ENCODE data around the gene PPIH.
"Not testable (repeated sequence)": the region's sequence is repeated elsewhere in the genome, so short reads cannot be mapped to it uniquely, and the experiment has no call there.

Gene PPIH

DNA sequence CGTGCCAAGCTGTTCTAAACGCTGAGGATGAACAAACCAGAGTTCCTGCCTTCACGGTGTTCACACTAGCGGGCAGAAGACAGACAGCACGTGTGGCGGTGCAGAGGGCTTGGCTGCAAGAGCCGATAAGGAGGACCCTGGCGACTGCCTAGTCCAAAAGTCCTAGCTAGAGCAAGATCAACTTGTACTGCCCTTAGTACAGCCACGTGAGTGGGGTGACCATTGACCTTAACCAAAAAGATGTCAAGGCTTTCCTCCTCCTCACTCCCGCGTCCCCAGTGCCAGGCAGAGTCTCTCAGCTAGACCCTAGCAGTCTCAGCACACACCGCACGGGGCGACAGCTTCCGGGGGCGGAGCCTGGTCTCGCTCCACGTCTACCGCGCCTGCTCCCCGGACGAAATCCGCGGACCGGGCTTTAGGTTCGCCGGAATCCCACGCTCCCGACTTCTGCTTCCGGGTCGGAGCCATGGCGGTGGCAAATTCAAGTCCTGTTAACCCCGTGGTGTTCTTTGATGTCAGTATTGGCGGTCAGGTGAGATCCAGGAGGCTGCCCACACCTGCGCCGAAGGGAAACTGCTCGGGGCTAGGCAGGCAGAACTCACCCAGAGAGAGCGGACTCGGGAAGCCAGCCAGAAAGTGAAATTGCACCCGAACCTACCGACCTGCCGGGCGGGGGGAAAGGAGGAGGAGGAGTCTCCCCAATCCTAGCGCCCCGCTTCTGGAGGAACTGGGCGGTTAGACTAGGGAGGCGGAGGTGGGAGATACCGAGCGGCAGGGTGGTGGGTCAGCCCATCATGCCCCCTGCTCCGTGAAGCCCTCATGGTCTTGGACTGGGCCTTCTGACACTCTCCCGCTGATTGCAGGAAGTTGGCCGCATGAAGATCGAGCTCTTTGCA, at the start of gene PPIH:
Gene PPIH, plus strand, starts transcription at position 443 of the 896 bp plus-strand sequence. Its CDS starts 24 bp downstream, at position 467.
- DNase-seq, result peak; percentile 93

DNA sequence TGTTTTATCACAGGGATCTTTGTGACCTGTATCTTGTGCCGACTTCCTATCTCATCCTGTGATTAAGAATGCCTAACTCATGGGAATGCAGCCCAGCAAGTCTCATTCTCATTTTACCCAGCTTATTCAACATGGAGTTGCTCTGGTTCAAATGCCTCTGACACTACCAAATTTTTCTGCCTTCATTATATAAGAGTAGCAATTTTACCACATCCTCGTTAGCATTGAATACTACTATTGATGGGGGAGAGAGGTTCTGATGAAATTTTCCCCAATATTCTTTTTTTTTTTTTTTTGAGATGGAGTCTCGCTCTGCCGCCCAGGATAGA, 44.5 kb upstream of the PPIH start:
- DNase-seq, result no peak

DNA sequence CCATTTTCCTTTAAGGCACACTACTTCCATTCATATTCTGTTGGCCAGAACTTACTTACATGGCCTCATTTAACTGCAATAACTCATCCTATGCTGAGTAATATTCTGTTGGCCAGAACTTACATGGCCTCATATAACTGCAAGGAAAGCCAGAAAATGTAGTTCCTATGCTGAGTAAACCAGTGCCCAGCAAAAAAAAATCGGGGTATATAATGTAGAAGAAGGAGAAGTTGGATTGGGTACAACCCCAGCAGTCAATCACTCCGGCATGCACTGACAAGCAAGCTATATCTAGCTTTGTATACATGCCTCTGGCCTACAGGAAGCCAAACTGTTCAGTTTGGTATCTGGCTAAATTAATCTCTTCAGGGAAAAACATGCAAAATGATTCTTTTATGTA, 39.4 kb upstream of the PPIH start:
- no peak for DNase-seq

DNA sequence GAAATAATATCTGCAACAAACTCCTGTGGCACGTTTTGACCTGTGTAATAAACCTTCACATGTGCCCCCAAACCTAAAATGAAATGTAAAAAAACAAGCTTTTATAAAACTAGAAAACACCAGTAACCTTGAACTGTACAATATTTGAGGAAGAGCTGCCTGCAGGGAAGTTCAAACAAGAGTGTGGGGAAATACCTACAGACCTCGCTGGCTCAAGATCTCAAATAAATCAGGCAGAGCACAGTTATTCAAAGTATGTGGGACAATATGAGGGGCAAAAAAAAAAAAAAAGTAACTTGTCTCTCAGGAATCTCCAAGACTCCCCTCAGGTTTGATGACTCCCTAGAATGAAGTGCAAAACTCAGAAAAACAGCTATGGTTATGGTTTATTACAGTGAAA, 37.9 kb upstream of the PPIH start:
- DNase-seq, result no peak

DNA sequence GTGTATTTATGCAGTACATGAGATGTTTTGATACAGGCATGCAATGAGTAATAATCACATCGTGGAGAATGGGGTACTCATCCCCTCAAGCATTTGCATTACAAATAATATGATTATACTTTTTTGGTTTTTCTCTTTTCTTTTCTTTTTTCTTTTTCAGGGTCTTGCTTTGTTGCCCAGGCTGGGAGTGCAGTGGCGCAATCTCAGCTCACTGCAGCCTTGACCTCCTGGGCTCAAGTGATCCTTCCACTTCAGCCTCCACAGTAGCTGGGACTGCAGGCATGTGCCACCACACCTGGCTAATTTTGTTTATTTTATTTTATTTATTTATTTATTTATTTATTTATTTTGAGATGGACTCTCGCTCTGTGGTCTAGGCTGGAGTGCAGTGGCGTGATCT, 37.0 kb upstream of the PPIH start:
- DNase-seq, result not testable (repeated sequence)

DNA sequence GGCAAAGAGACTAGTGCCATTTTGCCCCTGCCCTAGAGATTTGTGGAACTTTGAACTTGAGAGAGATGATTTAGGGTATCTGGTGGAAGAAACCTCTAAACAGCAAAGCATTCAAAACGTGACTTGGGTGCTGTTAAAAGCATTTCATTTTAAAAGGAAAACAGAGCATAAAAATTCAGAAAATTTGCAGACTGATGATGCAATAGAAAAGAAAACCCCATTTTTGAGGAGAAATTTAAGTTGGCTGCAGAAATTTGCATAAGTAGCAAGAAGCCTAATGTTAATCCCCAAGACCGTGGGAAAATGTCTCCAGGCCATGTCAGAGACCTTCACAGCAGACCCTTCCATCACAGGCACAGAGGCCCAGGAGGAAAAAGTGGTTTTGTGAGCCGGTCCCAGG, 31.0 kb upstream of the PPIH start:
- not testable (repeated sequence) for DNase-seq

DNA sequence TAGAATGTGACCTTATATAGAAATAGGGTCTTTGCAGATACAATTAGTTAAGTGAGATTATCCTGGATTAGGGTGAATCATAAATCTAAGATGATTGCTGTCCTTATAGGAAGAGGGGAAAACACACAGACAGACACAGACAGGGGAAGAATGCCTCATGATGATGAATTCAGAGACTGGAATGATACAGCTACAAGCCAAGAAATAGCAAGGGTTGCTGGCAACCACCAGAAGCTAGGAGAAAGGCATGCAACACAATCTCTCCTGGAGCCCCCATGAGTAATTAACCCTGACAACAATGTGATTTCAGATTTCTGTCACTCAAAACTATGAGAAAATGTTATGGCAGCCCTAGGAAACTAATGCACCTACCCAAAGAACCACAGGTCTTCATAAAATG, 19.1 kb upstream of the PPIH start:
- DNase-seq, result no peak

DNA sequence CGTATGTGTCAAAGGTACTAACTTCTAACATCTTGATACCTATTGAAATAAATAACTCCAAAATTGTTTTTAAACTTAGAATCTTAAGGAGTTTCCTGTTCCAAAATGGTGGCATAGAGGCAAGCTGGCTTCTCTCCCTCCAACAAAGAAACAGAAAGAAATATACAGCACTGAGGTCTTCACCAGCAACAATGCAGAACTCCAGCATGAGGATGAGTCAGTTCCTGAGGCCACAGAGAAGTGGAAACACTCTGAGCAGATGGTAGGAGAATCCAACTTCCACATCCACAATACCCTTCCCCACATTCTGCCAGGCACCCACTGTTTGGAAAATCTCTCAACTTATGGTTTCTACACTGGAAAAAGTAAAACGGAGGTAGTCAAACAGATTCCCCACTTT, 12.2 kb upstream of the PPIH start:
- no peak for DNase-seq

DNA sequence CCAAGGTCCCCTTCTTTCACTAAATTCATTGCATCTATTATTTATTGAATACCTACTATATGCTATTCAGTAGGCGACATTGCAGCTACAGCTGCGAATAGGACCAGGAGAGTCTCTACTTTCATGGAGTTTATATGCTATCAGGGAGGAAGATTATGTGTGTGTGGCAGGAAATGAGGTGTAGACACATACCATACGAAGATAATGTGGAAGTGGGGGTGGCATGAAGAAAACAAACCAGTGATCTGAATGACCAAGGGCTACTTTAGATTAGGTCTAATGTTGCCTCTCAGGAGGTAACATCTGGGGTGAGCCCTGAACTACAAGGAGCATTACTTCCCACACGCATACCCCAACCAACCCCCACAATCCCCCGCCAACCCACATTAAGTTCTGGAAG, 1.0 kb upstream of the PPIH start:
- DNase-seq, result no peak

DNA sequence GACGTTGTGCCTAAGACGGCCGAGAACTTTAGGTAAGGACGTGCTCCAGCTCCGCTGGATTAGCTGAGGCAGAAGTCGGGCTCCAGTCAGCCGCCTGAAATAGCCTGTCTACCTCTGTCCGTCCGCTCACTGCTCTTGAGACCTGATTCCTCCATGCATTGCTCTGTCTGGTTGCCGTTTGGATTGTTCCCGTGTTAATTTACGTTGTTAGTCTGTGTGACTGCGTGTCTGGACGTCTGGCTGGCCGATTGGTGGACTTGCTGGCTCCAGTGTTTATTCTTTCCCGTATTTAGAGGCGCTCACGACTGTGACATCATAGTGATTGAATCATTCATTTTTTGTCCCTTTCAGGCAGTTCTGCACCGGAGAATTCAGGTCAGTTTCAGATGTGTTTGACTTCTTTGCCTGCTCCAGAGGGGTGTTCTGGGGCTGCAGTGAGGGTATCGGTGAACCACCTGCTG, 684 bp downstream of the PPIH start:
- no peak for DNase-seq

DNA sequence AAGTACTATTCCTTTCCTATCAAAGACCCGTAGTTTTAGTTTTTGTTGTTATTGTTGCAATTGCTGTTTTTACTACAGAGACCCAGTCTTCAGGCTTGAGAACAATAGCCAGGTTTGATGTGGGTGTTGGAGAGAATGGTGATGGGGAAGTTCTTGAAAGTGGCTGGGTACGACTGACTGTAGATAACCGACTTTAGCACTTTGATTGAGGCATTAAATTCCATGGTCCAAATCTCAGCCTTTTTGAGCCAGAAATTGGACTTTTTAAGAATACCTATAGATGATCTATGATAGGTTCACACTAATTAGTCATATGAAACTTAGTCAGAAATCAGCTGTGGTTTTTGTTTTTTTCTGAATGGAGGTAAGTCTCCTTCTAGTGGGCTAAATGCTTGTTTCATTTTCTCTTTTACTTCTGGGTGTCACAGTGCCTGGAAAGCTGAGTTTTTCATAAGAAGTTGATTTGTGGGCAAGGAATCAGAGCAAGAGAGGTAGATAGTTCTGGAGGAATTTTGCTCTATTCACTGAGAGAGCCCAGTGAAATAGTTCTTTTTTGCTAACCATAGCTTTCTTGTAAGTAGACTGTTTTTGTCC, 2.8 kb downstream of the PPIH start:
- no peak for DNase-seq

DNA sequence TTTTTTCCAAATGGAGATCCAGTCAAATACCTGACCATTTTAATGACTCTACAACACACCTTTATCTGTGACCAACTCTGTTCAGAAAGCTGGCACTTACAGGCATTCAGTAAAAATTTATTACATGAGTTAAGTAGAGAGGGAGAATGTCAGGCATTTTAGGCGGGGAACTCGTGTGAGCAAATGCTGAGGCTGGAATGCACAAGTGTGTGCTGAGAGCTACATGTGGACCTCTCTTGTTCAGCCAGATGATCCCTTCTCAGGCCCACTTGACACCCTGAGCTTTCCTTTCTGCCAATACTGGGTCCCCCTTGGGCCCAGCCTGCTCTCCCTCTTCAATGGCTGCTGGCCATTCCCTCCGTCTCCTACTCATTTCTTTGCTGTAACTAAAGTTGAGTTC, 11.7 kb downstream of the PPIH start:
- DNase-seq, result no peak

DNA sequence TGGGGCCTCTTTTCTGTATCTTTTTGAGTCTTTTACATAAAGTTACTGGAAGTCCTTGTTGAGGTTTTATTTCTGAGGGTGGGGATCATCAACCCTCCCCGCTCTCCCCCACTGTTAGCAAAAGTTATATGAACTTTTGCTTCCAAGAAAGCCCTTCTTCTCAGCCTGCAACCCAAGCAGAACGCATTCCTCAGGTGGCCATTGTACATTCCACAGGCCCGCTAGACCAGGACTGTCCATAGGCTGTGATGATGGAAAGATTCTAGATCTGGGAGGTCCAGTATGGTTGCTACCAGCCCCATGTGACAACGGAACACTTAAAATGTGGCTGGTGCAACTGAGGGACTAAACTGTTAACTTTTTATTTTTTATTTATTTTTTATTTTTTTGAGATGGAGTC, 12.2 kb downstream of the PPIH start:
- no peak for DNase-seq

DNA sequence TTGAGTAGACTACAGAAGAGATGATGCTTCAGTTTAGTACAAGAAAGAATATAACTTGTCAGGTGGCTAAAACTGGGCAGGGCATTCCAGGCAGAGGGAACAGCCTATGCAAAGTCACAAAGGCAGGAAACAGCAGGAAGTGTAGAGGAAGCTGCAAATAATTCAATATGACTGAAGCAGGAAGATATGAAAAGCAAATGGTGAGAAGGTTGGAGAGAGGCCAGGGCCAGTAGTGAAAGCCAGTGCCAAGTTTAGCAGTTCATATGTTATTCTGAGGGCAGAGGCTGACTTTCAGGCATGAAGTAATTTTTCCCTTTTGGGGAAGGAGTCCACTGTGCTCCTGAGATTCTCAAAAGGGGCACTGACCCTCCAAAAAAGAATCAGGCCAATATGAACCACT, 16.0 kb downstream of the PPIH start:
- DNase-seq, result no peak

DNA sequence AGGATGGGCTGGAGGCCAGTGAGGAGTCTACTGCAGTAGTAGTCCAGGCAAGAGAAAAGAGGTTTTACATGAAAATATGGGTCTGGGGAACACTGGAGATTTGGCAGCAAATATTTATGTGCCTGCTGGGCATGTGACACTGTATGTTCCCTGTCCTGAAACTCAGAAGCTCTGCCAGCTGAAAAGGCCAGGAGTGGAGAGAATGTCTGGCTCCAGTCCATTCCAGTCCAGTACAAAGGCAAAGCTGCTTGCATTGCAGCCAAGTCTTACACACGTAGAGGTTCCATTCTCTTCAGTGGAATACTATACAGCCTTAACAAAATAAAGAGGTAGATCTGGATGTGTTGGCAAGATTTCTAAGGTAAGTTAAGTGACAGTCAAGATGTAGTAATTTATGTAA, 16.5 kb downstream of the PPIH start:
- no peak for DNase-seq

DNA sequence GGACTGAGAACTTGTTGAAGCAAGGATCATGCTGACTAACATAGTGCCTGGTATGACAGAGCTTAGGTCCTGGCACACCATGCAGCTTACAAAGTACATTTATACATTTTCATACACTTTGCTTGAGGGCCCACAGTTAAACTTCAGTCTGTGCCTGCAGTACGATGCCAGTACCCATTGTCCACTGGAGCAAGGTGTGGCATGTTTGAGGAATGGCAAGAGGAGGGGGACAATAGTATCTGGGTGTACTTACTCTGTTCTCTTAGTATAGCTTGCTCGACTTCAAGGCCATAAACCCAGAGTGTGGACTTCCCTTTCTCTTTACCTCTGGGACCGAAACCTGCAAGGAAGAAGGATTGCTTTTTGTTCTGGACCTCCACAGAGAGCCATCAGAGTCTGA, 17.2 kb downstream of the PPIH start:
- no peak for DNase-seq

DNA sequence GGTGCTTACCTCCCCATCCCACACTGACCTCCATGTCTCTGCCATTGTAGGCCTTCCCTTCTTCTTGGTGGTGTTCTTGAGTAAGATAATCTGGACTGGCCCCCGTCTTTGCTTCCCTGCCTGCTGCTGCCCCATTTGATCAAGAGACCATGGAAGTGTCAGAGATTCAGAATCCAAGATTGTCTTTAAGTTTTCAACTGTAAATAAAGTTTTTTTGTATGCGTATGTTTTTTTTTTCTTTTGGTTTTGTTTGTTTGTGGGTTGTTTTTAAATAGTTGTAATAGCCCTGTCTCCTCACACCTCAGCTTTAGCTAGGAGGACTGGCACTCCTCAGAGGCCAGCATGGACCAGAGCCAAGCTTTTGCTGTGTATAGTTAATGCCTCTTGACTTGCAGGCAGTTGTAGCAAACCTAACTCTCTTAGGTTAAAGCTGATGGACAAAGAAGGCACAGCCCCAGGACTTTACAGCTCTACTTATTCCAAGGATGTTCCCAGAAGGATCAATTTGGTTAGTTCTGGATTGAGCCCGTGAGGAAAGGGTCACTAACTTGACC, 18.4 kb downstream of the PPIH start:
- no peak for DNase-seq

DNA sequence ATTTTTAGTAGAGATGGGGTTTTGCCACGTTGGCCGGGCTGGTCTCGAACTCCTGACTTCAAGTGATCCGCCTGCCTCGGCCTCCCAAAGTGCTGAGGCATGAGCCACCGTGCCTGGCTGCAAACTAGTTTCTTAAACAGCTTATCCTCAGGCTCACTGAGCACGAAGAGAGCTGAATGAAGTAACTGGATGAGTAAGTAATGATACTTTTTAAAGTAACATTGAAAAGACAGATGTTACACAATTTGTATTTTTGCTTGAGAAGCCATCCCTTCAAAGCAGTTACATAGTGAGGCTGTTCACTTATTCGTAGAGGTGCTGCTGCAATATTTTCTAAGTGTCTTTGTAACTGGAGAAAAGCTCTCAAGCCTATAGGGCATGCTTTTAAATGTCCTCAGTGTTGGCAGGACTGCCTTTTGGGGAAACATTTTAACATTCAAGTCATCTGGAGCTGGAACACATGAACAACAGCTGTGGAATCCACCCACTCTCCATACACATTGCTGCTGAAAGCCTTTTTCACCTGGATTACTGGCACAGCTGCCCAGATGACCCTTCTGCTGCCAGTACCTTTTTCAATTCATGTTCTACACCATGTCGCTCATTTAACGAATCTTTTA, 21.3 kb downstream of the PPIH start:
- DNase-seq, result no peak

DNA sequence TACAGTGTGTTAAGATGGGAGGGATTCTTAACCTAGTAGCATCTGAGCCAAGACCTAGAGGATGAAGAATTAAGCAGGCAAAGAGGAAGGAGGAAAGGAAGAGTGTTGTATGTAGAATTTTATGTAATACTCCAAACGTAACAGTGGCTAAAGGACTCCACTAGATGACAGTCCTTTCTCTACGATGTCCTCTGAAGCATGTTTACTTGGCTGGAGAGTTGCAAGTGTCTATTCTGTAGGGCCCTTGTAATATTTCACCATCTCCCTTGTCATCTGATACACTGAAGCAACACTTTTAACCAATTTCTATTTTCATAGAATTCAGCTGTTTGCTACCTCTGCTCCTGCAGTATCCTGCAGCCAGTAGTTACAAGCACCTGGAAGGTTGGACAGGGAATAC, 21.8 kb downstream of the PPIH start:
- DNase-seq, result no peak

DNA sequence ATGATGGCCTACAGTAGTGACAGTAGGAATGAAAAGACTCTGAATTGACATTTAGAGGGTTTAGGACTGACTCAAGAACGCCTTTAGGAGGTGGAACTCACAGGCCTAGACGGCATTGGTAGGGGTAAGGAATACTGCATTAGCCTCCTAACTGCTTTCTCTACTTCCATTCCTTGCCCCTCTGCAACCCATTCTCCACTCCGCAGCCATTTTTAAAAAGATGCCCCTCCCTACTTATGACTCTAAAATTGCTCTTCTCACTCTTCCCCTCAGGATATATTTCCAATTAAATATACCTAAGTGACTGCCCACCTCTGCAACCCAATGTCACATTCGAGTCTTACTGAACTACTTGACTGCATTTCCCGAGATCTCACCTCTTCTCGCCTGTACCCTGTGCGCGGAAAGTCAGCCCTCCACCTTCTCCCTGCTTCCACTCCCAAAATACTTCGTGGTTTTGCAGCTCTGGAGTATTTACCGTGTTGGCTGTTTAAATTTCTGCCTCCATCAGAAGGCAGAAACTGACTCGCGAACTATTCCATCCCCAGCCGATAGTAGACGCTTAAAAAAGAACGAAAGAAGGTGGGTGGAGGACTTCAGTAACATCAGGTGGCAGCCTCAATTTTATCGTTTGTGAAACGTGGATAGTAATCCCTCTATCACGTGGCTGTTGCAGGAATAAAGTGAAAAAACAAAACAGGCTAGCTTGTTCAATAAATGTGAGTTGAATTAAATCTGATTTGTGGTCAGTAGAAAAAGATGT, 22.9 kb downstream of the PPIH start:
- DNase-seq, result no peak

DNA sequence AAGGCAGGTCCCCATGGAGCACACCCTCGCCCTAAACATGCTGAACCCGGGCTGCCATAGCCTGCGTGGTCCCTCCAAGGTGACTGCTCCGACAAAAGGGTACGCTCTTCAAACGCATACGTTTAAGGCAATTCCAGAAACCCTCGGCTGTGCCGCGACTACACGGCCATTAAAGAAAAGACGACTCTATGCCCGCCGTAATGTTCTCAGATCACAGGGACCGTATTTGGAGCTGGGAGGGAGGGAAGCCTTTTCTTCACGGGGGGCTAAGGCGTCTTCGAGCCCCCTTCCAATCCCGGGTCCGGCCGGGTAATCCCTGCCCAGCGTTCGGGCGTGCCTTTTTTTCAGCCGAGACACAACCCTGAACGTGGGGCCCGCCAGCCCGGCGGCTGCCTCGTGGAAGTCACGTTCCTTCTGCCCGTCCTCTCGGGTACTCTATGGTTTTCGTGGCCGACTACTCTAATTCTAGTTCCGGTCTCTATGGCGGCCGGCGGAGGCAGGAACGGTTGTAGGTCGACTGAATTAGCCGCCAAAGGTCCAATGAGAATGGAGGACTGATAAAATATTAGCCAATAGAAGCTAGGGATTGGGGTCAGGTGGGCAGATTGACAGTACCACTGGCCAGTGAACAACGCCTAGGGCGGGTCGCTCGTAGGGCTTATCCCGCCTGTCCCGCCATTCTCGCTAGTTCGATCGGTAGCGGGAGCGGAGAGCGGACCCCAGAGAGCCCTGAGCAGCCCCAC, 23.7 kb downstream of the PPIH start, which contains the start of gene YBX1:
Gene YBX1, plus strand, starts transcription at position 678 of the 743 bp plus-strand sequence. CDS start 148 bp downstream, outside the sequence.
- peak; percentile 99 for DNase-seq

DNA sequence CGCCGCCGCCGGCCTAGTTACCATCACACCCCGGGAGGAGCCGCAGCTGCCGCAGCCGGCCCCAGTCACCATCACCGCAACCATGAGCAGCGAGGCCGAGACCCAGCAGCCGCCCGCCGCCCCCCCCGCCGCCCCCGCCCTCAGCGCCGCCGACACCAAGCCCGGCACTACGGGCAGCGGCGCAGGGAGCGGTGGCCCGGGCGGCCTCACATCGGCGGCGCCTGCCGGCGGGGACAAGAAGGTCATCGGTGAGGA, 24.2 kb downstream of the PPIH start:
- not testable (repeated sequence) for DNase-seq
